Endothelial cell of umbilical vein (primary cell): ENCODE data around the gene AFP. TPM values are rescaled to one million over a fixed set of nuclear protein-coding genes. Genes with fewer than 3 reads are reported as not detected.

Source experiments
- BruUV-seq: library from RNA; stranded (reverse); fragments of 400-500 nt; replicated peaks from 2 replicates; lab custom pipeline; 2021; lab: Mats Ljungman, UMichigan
- CTCF ChIA-PET: fragments of 300-600, 350-600 bp; sonication (Branson Sonifier 250); formaldehyde crosslinking; loops from one replicate; lab custom pipeline; 2021; ENCODE audit warnings: antibody characterized with exemption, inconsistent platforms; lab: Charles Lee
- POLR2A ChIA-PET: fragments of 300-600, 350-600 bp; sonication (Branson Sonifier 250); formaldehyde crosslinking; loops from one replicate; lab custom pipeline; 2021; ENCODE audit warnings: antibody characterized with exemption, inconsistent platforms; lab: Charles Lee
- DNase-seq: peaks from one replicate; pipeline ENCODE4 v3.0.0-alpha.2; 2011; ENCODE audit warnings: low read depth, low spot score
- FAIRE-seq: peaks from 2 replicates; lab custom pipeline; 2011; peaks lifted over from hg19 to GRCh38; lab: Jason Lieb, UNC
- H2AFZ ChIP-seq: 2 replicates; pipeline ENCODE4 v1.6.0; 2012; ENCODE audit warnings: low read depth, low read length, control low read depth, inconsistent platforms
- H3K27ac ChIP-seq: 2 replicates; pipeline ENCODE4 v1.5.1; 2011; ENCODE audit warnings: low read depth, mild to moderate bottlenecking, control low read depth, low read length, moderate library complexity; ENCODE audit not compliant: insufficient read depth
- H3K27me3 ChIP-seq, 2 experiments: 2 replicates each; pipeline versions ENCODE4 v1.6.0 to v1.6.1; 2011; ENCODE audit warnings: low read length in 2 of 2, mixed read lengths in 1 of 2; ENCODE audit not compliant: control insufficient read depth in 2 of 2, insufficient read depth in 2 of 2
- H3K36me3 ChIP-seq, 2 experiments: 2 replicates in 1 of 2; 3 replicates in 1 of 2; pipeline ENCODE4 v1.5.1; 2011; ENCODE audit warnings: low read length in 2 of 2, mild to moderate bottlenecking in 1 of 2, moderate library complexity in 1 of 2; ENCODE audit not compliant: control insufficient read depth in 2 of 2, insufficient read depth in 2 of 2; ENCODE audit errors: extremely low read depth in 1 of 2
- H3K4me1 ChIP-seq: 3 replicates; pipeline ENCODE4 v1.5.1; 2011; ENCODE audit warnings: mild to moderate bottlenecking, low read length; ENCODE audit not compliant: control insufficient read depth, insufficient read depth; ENCODE audit errors: extremely low read depth
- H3K4me2 ChIP-seq: 2 replicates; pipeline ENCODE4 v1.6.1; 2011; ENCODE audit warnings: low read length, control low read depth, mixed read lengths; ENCODE audit not compliant: insufficient read depth
- H3K4me3 ChIP-seq, 3 experiments: fragments of 200-600 bp in 1 of 3; sonication (generic), shearing (Covaris generic) in 1 of 3; replicated peaks in 1 of 3; 2 replicates each; pipeline ENCODE4 v1.5.1; 2011 to 2016; ENCODE audit warnings: control low read depth in 3 of 3, low read length in 3 of 3, mild to moderate bottlenecking in 2 of 3, inconsistent platforms in 1 of 3, low read depth in 1 of 3, moderate library complexity in 1 of 3; ENCODE audit not compliant: insufficient read depth in 1 of 3
- H3K79me2 ChIP-seq: 2 replicates; pipeline ENCODE4 v1.6.0; 2012; ENCODE audit warnings: low read length, inconsistent platforms; ENCODE audit not compliant: control insufficient read depth, insufficient read depth
- H3K9ac ChIP-seq: replicated peaks from 2 replicates; pipeline ENCODE3; 2011; ENCODE audit warnings: low read length, control low read depth; ENCODE audit not compliant: insufficient read depth; ENCODE audit errors: extremely low read depth
- H3K9me1 ChIP-seq: replicated peaks from 3 replicates; pipeline ENCODE4 v1.6.0; 2011; ENCODE audit warnings: mild to moderate bottlenecking, low read length; ENCODE audit not compliant: control insufficient read depth, insufficient read depth; ENCODE audit errors: extremely low read depth
- H3K9me3 ChIP-seq: replicated peaks from 2 replicates; pipeline ENCODE4 v1.5.1; 2012; ENCODE audit warnings: low read length, inconsistent platforms; ENCODE audit not compliant: control insufficient read depth, insufficient read depth
- H4K20me1 ChIP-seq: replicated peaks from 2 replicates; pipeline ENCODE3; 2011; ENCODE audit warnings: mild to moderate bottlenecking, low read length; ENCODE audit not compliant: control insufficient read depth, insufficient read depth; ENCODE audit errors: extremely low read depth
- CTCF ChIP-seq, 2 donors: IDR thresholded peaks; 1 replicate in 1 of 2; 2 replicates in 1 of 2; pipeline ENCODE4 v1.5.1; 2011; ENCODE audit warnings: low read length in 2 of 2, mild to moderate bottlenecking in 2 of 2, moderate library complexity in 2 of 2, control low read depth in 1 of 2, inconsistent platforms in 1 of 2, low read depth in 1 of 2; ENCODE audit not compliant: insufficient read depth in 1 of 2; ENCODE audit errors: extremely low read depth in 1 of 2
- EZH2 ChIP-seq: IDR thresholded peaks from 2 replicates; pipeline ENCODE4 v1.6.1; 2012; ENCODE audit warnings: borderline replicate concordance, low read depth, mild to moderate bottlenecking, moderate library complexity, low read length, inconsistent platforms; ENCODE audit not compliant: severe bottlenecking
- FOS ChIP-seq: IDR thresholded peaks from 2 replicates; pipeline ENCODE4 v1.6.1; 2011; ENCODE audit warnings: mild to moderate bottlenecking, low read length, moderate library complexity, borderline replicate concordance; ENCODE audit not compliant: insufficient read depth
- GATA2 ChIP-seq: IDR thresholded peaks from 2 replicates; pipeline ENCODE4 v1.7.0; 2011; ENCODE audit warnings: low read depth, mild to moderate bottlenecking, moderate library complexity, mixed read lengths, low read length; ENCODE audit not compliant: insufficient read length, insufficient read depth
- JUN ChIP-seq: IDR thresholded peaks from 2 replicates; pipeline ENCODE4 v1.6.1; 2011; ENCODE audit warnings: borderline replicate concordance, low read depth; ENCODE audit not compliant: insufficient read length, insufficient read depth
- MAX ChIP-seq: IDR thresholded peaks from 2 replicates; pipeline ENCODE4 v1.6.1; 2011; ENCODE audit not compliant: insufficient read depth, insufficient read length
- MYC ChIP-seq: IDR thresholded peaks from one replicate; pipeline ENCODE4 v1.6.1; 2011; ENCODE audit warnings: mild to moderate bottlenecking, low read depth, low read length
- POLR2A ChIP-seq: IDR thresholded peaks from 2 replicates; pipeline ENCODE4 v1.6.1; 2012; ENCODE audit warnings: low read depth, mild to moderate bottlenecking, control low read depth, low read length
- POLR2AphosphoS5 ChIP-seq: IDR thresholded peaks from 2 replicates; pipeline ENCODE4 v1.6.1; 2012; ENCODE audit warnings: low read depth, mild to moderate bottlenecking, control low read depth, low read length, moderate library complexity; ENCODE audit not compliant: insufficient read depth
- dilution Hi-C: fragments of 300-500 bp; cut with MboI; formaldehyde crosslinking; loops from one replicate; pipeline ENCODE4 v1.15.0; 2019; ENCODE audit warnings: low sequenced_read_pairs; ENCODE audit not compliant: extremely low pct_ligation_motif_present
- intact Hi-C: fragments of 100-400 bp; cut with micrococcal nuclease; formaldehyde crosslinking; loops from one replicate; pipeline ENCODE4 v1.10.0; 2022
- polyA plus RNA-seq, 4 experiments: library from polyadenylated mRNA; depleted of rRNA in 3 of 4; stranded (reverse) in 3 of 4; unstranded in 1 of 4; fragments of >200 nt; gene quantifications; 2 replicates each; pipeline versions ENCODE4 v1.2.1 to v1.2.3, GENCODE V29; 2011 to 2012; ENCODE audit warnings: missing spikeins in 1 of 4
- total RNA-seq: library from RNA; stranded (reverse); gene quantifications from 2 replicates; pipeline ENCODE4 v1.2.3, GENCODE V29; 2021

The AFP gene
- total and polyA plus RNA-seq, 2 donors (not counting 3 experiments of a cell fraction or from before 2014, with no cell fraction given), result not detected

- no peak for TF ChIP-seq GATA2
- no peak for TF ChIP-seq EZH2
- TF ChIP-seq POLR2A, result no peak
- no peak for TF ChIP-seq FOS
- TF ChIP-seq POLR2AphosphoS5, result no peak
- TF ChIP-seq CTCF (IDR thresholded peaks at IDR 0.05; ENCODE audit: extremely low read depth in 1 of 2, insufficient read depth in 1 of 2, low read depth in 1 of 2, low read length in 2 of 2), result no peak
- no peak for TF ChIP-seq MAX
- TF ChIP-seq JUN, result no peak
- no peak for TF ChIP-seq MYC
- no peak overlapping the region for H3K4me2 ChIP-seq
- no peaks in the 10 kb centered on the region for H3K79me2 ChIP-seq
- H2AFZ ChIP-seq, result no peak overlapping the region
- no peak for DNase-seq
- intact Hi-C loops (no loop called here), dilution Hi-C loops (no loop called here)
- no TSS peak for BruUV-seq
- POLR2A ChIA-PET, result no interaction called here
- FAIRE-seq, result no peak
- no peak overlapping the region for H3K27ac ChIP-seq
- CTCF ChIA-PET, result interaction anchor here (2.4 kb wide), 1 partner anchor 29 kb away, joined by 7 read pairs; no protein-coding TSS in a partner anchor
- H3K27me3 ChIP-seq, result peaks cover 2% of the 10 kb centered on the region in 2 experiments
- H3K4me3 ChIP-seq, result no peak overlapping the region
- H3K36me3 ChIP-seq, result no peaks in the 10 kb centered on the region
- no peak overlapping the region for H3K9ac ChIP-seq
- no peaks in the 10 kb centered on the region for H3K4me1 ChIP-seq
- H3K9me3 ChIP-seq, result no peaks in the 10 kb centered on the region
- H4K20me1 ChIP-seq, result no peaks in the 10 kb centered on the region
- no peaks in the 10 kb centered on the region for H3K9me1 ChIP-seq
Observed at GRCh38 chr4:73416423-73417087, 19.5 kb upstream of the AFP start.
